T-cell (primary cell): ENCODE measurements around the gene SLF2. TPM values are rescaled to one million over a fixed set of nuclear protein-coding genes. Genes with fewer than 3 reads are reported as not detected.

ENCODE experiments used
- ATAC-seq, 4 experiments: fragments of 200-7000 bp in 3 of 4; fragments of 150-1000 bp in 1 of 4; cut with Tn5 transposase; replicated peaks in 1 of 4; 1 replicate in 3 of 4; 2 replicates in 1 of 4; pipeline ENCODE4 v1.10.0; 2021; ENCODE audit warnings: moderate library complexity in 3 of 4, mild to moderate bottlenecking in 2 of 4, moderate number of reproducible peaks in 1 of 4
- CTCF ChIA-PET, 2 donors: fragments of 300-600 bp; sonication (Branson Sonifier 250); formaldehyde crosslinking; loops; one replicate each; lab custom pipeline; 2022; ENCODE audit warnings: antibody characterized with exemption in 2 of 2; lab: Charles Lee
- POLR2A ChIA-PET, 2 donors: fragments of 300-600 bp; sonication (Branson Sonifier 250); formaldehyde crosslinking; loops; one replicate each; lab custom pipeline; 2022; ENCODE audit warnings: antibody characterized with exemption in 2 of 2; lab: Charles Lee
- DNase-seq, 35 experiments: peaks; one replicate each; pipeline versions ENCODE4 v3.0.0 to v3.0.0-alpha.2; 2013 to 2023
- H3K27ac ChIP-seq: one replicate; pipeline ENCODE4 v1.5.1; 2013; ENCODE audit warnings: low read length
- H3K27me3 ChIP-seq, 2 experiments: replicated peaks in 1 of 2; 1 replicate in 1 of 2; 2 replicates in 1 of 2; pipeline versions ENCODE4 v1.6.1 to v1.7.0; 2013; ENCODE audit warnings: low read length in 1 of 2, mixed read lengths in 1 of 2; ENCODE audit not compliant: control insufficient read depth in 2 of 2, insufficient read depth in 2 of 2; ENCODE audit errors: extremely low read depth in 1 of 2
- H3K36me3 ChIP-seq, 2 donors: 1 replicate in 1 of 2; 2 replicates in 1 of 2; pipeline versions ENCODE4 v1.6.1 to v1.7.0; 2013; ENCODE audit warnings: low read length in 1 of 2; ENCODE audit not compliant: control insufficient read depth in 2 of 2, insufficient read depth in 1 of 2; ENCODE audit errors: extremely low read depth in 1 of 2
- H3K4me1 ChIP-seq, 2 experiments: 1 replicate in 1 of 2; 2 replicates in 1 of 2; pipeline versions ENCODE4 v1.6.1 to v1.7.0; 2013; ENCODE audit warnings: low read length in 2 of 2, mixed read lengths in 1 of 2; ENCODE audit not compliant: insufficient read depth in 2 of 2, control insufficient read depth in 1 of 2; ENCODE audit errors: extremely low read depth in 1 of 2
- H3K4me3 ChIP-seq, 2 donors: 1 replicate in 1 of 2; 2 replicates in 1 of 2; pipeline versions ENCODE4 v1.5.1 to v1.7.0; 2013; ENCODE audit warnings: mild to moderate bottlenecking in 2 of 2, low read length in 1 of 2, moderate library complexity in 1 of 2; ENCODE audit not compliant: control insufficient read depth in 1 of 2; ENCODE audit errors: extremely low read depth in 1 of 2
- H3K9me3 ChIP-seq: 2 replicates; pipeline ENCODE4 v1.7.0; 2013
- H3K27ac Mint-ChIP-seq, 2 donors: one replicate each; pipeline ENCODE4 v1.8.0; 2020 to 2021; ENCODE audit warnings: mild to moderate bottlenecking in 2 of 2, mixed read lengths in 2 of 2
- H3K27me3 Mint-ChIP-seq, 2 donors: one replicate each; pipeline ENCODE4 v1.8.0; 2021 to 2022; ENCODE audit warnings: mixed read lengths in 2 of 2
- H3K36me3 Mint-ChIP-seq: one replicate; pipeline ENCODE4 v1.8.0; 2021; ENCODE audit warnings: mixed read lengths
- H3K4me1 Mint-ChIP-seq, 3 donors: one replicate each; pipeline ENCODE4 v1.8.0; 2020 to 2022; ENCODE audit warnings: mixed read lengths in 3 of 3, mild to moderate bottlenecking in 1 of 3
- H3K4me3 Mint-ChIP-seq, 3 donors: one replicate each; pipeline ENCODE4 v1.8.0; 2020 to 2022; ENCODE audit warnings: mild to moderate bottlenecking in 3 of 3, mixed read lengths in 3 of 3, moderate library complexity in 3 of 3
- H3K9me3 Mint-ChIP-seq, 3 donors: one replicate each; pipeline ENCODE4 v1.8.0; 2020 to 2022; ENCODE audit warnings: mixed read lengths in 3 of 3
- WGBS: methylation state at CpG from one replicate; pipeline ENCODE4 v1.1.5; 2013; ENCODE audit warnings: missing lambda C conversion rate; ENCODE audit not compliant: insufficient coverage; 5-methylcytosine and 5-hydroxymethylcytosine counted together
- total RNA-seq, 35 experiments: library from RNA in 6 of 35; stranded (reverse) in 6 of 35; fragments of 120-200 nt in 1 of 35; gene quantifications; one replicate each; pipeline versions ENCODE4 v1.2.1 to v1.2.4 and lab custom pipeline; 2013 to 2026

Gene SLF2
- total RNA-seq, 5 donors from 2014 or later (not counting 1 experiment from before 2014, with no cell fraction given) = 20.0 to 43.0 (median 31.3) TPM

DNA sequence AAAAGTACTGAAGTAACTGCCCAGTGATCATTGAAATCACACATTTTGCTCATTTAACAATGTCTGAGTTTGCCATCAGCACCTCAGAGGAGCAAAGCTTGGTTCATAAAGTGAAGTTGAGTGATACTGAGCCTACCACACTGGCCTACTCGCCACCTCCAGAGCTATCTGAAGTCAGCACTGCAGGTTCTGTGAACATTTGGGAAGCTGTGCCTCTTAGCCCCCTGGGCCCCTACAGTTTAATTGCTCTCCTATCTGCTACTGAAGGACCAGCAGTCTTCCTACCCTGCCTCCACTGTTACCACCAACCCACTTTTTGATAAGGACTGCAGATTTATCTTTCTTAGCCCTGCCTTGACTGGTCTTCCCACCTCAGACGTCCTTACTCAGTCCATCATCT lies 54.6 kb downstream of the SLF2 start:
- peaks cover 8 to 18% (median 12%) of the 10 kb centered on the region in 3 donors for H3K4me1 Mint-ChIP-seq
- no peaks in the 10 kb centered on the region for H3K9me3 ChIP-seq
- no peaks in the 10 kb centered on the region for H3K9me3 Mint-ChIP-seq
- H3K27ac ChIP-seq = no peak overlapping the region
- peaks cover 3 to 14% of the 10 kb centered on the region in 2 experiments for H3K4me1 ChIP-seq
- peaks cover 0 to 11% of the 10 kb centered on the region in 2 donors for H3K36me3 ChIP-seq
- H3K27ac Mint-ChIP-seq = no peak overlapping the region
- CTCF ChIA-PET = interaction anchor here in 1 of 2 donors (0.5 kb wide), 1 partner anchor 161 kb away, joined by 3 read pairs; no protein-coding TSS in a partner anchor
- no peak for DNase-seq
- H3K27me3 ChIP-seq = peaks cover 0 to 11% of the 10 kb centered on the region in 2 experiments
- 71% methylated on average over 1 of the region's 2 CpGs for WGBS
- no peak overlapping the region for H3K4me3 Mint-ChIP-seq
- ATAC-seq = no peak
- H3K4me3 ChIP-seq = no peak overlapping the region
- peaks cover 8% of the 10 kb centered on the region for H3K36me3 Mint-ChIP-seq
- POLR2A ChIA-PET = interaction anchor here in 1 of 2 donors (0.6 kb wide), 1 partner anchor 1352 kb away, joined by 5 read pairs; no protein-coding TSS in a partner anchor
- H3K27me3 Mint-ChIP-seq = peaks cover 0 to 4% of the 10 kb centered on the region in 2 donors

DNA sequence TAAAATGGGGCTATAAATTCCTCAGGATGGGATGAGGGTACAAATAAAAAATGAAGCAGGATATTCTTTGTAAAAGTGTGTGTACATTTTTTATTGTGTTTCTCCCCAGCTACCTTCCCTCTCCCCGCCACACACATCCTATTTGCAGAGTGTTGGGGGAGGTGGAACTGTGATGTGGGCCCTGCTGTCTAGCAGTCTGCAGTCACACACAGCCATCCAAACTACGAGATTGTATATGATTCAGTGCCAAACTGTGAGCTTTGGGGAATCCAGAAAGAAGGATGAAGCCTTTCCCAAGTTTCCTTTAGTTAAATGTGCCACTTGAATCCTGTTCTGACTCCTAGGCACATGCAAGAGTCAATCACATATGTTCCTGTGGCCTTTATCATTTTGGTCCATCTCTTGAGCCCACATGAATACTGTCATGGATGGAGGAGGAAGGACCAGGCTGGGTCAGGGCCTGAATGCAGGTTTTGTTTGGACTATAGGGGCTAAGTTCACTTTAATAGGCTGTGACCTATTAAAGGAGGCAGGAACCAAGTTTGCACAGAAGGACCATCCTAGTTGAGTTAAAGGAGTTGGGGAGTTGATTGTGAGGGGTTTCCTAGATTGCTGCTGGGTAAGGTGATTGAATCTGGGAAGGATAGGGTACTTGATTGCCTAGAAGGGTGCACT lies 55.4 kb downstream of the SLF2 start:
- H3K4me3 Mint-ChIP-seq = peak overlapping the region; percentile 57 to 74 (median 58)
- DNase-seq = no peak
- no CpG with 5 or more reads among the region's 2 CpGs for WGBS
- no peaks in the 10 kb centered on the region for H3K9me3 Mint-ChIP-seq
- Histone ChIP-seq H3K27me3 (peaks cover 0 to 11% of the 10 kb centered on the region in 2 experiments), H3K9me3 (no peaks in the 10 kb centered on the region), H3K4me3 (no peak overlapping the region), H3K27ac (no peak overlapping the region), H3K4me1 (peaks cover 3 to 14% of the 10 kb centered on the region in 2 experiments), H3K36me3 (peaks cover 0 to 6% of the 10 kb centered on the region in 2 donors)
- no peaks in the 10 kb centered on the region for H3K36me3 Mint-ChIP-seq
- H3K27ac Mint-ChIP-seq = no peak overlapping the region
- ChIA-PET POLR2A (no interaction called here), CTCF (interaction anchor here in 1 of 2 donors (0.6 to 0.9 kb wide), 3 partner anchors 11 to 1965 kb away, joined by 3 read pairs; no protein-coding TSS in a partner anchor)
- no peak for ATAC-seq
- peaks cover 8 to 18% (median 12%) of the 10 kb centered on the region in 3 donors for H3K4me1 Mint-ChIP-seq
- H3K27me3 Mint-ChIP-seq = peaks cover 0 to 4% of the 10 kb centered on the region in 2 donors

DNA sequence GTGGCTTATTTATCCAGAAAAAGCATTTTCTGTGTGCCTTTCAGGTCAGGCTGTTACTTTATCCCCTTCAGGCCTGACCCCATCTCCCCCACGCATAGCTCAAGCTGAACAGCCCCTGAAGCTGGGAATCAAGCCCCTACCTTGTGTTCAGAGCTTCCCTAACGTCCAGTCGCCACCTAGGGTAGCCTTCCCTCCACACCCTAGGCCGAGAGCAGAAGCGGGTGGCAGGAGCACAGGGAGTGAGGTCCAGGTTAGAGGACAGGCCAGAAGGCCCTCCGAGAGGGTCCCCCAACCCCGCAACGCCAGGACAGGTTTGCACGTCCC lies 56.1 kb downstream of the SLF2 start:
- no peak overlapping the region for H3K27ac Mint-ChIP-seq
- peaks cover 8 to 18% (median 12%) of the 10 kb centered on the region in 3 donors for H3K4me1 Mint-ChIP-seq
- no peaks in the 10 kb centered on the region for H3K9me3 ChIP-seq

DNA sequence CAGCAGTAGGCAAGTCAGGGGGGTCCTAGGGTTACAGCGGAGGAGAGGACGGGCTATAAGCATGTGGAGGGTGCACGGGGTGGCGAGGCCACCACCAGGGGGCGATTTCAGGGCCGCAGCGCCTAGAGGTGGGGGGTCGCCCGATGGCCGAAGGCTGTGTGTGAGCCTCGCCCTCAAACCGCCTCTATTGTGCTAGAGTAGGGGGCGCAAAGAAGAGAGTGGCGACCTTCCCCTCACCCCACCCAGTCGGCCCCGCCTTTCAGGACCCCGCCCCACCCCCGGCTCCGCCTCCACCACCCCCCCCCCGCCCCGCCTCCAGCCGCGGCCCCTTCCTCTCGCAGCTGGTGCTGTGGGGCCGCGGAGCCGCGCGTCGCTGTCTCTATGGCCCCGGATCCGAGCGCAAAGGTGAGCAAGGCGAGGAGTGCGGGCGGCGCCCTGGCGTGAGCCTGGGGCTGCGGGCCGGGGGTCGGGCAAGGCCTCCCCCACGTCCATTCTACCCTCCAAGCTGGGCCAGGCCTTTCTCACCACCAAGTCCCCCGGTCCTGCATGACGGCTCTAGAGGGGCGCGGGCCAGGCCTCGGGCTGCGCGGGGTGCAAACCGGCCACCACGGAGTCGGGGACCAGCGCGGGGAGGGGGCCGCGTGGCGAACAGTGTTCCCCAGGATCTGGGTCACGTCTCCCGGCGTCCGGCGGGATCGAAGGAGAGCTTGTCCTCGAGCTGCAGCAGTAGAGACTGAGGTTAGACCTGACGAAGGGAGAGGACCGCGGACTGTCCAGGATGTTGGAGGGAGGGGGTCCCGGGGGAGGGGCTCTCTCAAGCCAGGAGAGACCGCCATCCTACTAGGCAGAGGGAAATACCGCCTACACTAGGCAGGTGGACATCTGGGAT lies 56.7 kb downstream of the SLF2 start, which contains the start of gene SEMA4G:
SEMA4G (plus strand) TSS at position 318 of the 889 bp plus-strand sequence. CDS start 3,409 bp downstream, outside the sequence.
- peak within 1 kb of the TSS; percentile 39 to 67 for H3K4me3 ChIP-seq
- peaks cover 0 to 11% of the 10 kb centered on the region in 2 experiments for H3K27me3 ChIP-seq
- CTCF ChIA-PET = interaction anchor here in 1 of 2 donors (0.9 kb wide), 1 partner anchor 12 kb away, joined by 3 read pairs; no protein-coding TSS in a partner anchor
- peak in 31 of 35 experiments; percentile 7 to 64 (median 32) for DNase-seq
- no peaks in the 10 kb centered on the region for H3K9me3 Mint-ChIP-seq
- H3K36me3 ChIP-seq = peaks cover 0 to 6% of the 10 kb centered on the region in 2 donors
- POLR2A ChIA-PET = no interaction called here
- no peaks in the 10 kb centered on the region for H3K9me3 ChIP-seq
- peaks cover 0 to 4% of the 10 kb centered on the region in 2 donors for H3K27me3 Mint-ChIP-seq
- peak; percentile 73 to 81 (median 79) for ATAC-seq
- peaks cover 3 to 14% of the 10 kb centered on the region in 2 experiments for H3K4me1 ChIP-seq
- peaks cover 8 to 18% (median 12%) of the 10 kb centered on the region in 3 donors for H3K4me1 Mint-ChIP-seq
- H3K27ac ChIP-seq = no peak within 1 kb of the TSS
- WGBS = 6% methylated on average over 48 of the region's 70 CpGs
- H3K4me3 Mint-ChIP-seq = peak within 1 kb of the TSS; percentile 57 to 74 (median 58)
- H3K27ac Mint-ChIP-seq = no peak within 1 kb of the TSS
- no peaks in the 10 kb centered on the region for H3K36me3 Mint-ChIP-seq

More for the DNA sequence above, 56.1 kb downstream of the SLF2 start:
- ATAC-seq = no peak
- ChIA-PET POLR2A (no interaction called here), CTCF (interaction anchor here in 1 of 2 donors (0.6 to 0.9 kb wide), 3 partner anchors 11 to 1965 kb away, joined by 3 read pairs; no protein-coding TSS in a partner anchor)
- no peaks in the 10 kb centered on the region for H3K9me3 Mint-ChIP-seq
- Histone ChIP-seq H3K4me1 (peaks cover 3 to 14% of the 10 kb centered on the region in 2 experiments), H3K27ac (no peak overlapping the region), H3K27me3 (peaks cover 0 to 11% of the 10 kb centered on the region in 2 experiments), H3K4me3 (peak overlapping the region; percentile 39 to 42), H3K36me3 (peaks cover 0 to 6% of the 10 kb centered on the region in 2 donors)
- DNase-seq = no peak
- WGBS = 25% methylated on average over 2 of the region's 9 CpGs
- H3K27me3 Mint-ChIP-seq = peaks cover 0 to 4% of the 10 kb centered on the region in 2 donors
- H3K36me3 Mint-ChIP-seq = no peaks in the 10 kb centered on the region
- H3K4me3 Mint-ChIP-seq = peak overlapping the region; percentile 57 to 58 (median 57)

DNA sequence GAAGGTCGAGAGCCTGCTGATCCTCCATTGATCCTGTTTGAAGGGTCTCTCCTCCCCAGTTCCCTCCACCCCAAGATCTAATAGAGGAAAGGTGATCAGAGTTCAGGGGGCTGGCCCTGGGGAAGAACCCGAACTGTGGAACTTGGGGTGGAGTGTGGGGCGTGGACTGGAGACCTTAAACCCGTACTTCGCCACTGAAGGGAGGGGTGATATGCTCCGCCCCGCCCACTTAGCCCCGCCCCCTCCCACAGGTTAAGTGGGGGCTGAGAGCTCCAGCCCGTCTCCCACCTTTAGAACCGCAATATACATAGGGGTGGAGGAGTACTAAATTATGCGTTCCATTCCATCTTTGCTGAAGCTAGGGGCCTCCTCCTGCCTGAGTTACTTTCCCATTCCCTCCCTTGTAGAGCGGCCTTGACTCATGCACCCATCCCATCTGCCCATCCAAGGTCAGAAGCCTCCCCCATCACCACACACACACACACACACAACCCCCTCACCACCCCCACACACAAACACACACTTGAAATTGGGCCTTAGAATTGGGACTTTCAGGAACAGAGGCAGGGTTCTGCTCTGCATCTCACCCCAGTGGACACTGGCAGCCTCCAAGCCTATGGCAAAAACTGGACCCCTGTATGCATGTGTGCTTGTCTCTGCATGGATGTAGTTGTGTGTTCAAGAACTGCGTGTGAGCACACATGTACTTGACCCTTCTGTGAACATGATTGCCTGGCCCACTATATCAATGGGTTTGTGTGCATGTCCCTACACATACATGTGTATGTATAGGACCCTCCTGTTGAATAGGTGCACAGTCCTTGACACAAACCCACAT lies 57.5 kb downstream of the SLF2 start:
- no peak overlapping the region for H3K27ac ChIP-seq
- Mint-ChIP-seq H3K36me3 (no peaks in the 10 kb centered on the region), H3K27me3 (peaks cover 0 to 4% of the 10 kb centered on the region in 2 donors), H3K4me1 (peaks cover 8 to 18% (median 12%) of the 10 kb centered on the region in 3 donors), H3K4me3 (peak overlapping the region; percentile 46 to 70 (median 58)), H3K27ac (peak overlapping the region in 1 of 2 donors; percentile 39), H3K9me3 (no peaks in the 10 kb centered on the region)
- H3K4me3 ChIP-seq = peak overlapping the region; percentile 39 to 67
- peaks cover 0 to 6% of the 10 kb centered on the region in 2 donors for H3K36me3 ChIP-seq
- H3K4me1 ChIP-seq = peaks cover 3 to 14% of the 10 kb centered on the region in 2 experiments
- POLR2A ChIA-PET = no interaction called here
- peak in 1 of 4 experiments; percentile 68 for ATAC-seq
- 100% methylated on average over 2 of the region's 13 CpGs for WGBS
- peaks cover 0 to 11% of the 10 kb centered on the region in 2 experiments for H3K27me3 ChIP-seq
- peak in 26 of 35 experiments; percentile 14 to 61 (median 26) for DNase-seq
- CTCF ChIA-PET = no interaction called here
- H3K9me3 ChIP-seq = no peaks in the 10 kb centered on the region
